GM18951 (cell line): Measurements from ENCODE around the gene UTP14C.
"Not testable (repeated sequence)": the region's sequence is repeated elsewhere in the genome, so short reads cannot be mapped to it uniquely, and the experiment has no call there.

ENCODE experiments used
- POLR2A ChIP-seq: IDR thresholded peaks from 4 replicates; pipeline ENCODE4 v1.6.1; 2011; ENCODE audit warnings: mild to moderate bottlenecking; ENCODE audit not compliant: insufficient read length, insufficient read depth; ENCODE audit errors: extremely low read depth
- in situ Hi-C: fragments of 300-500 bp; cut with MboI; formaldehyde crosslinking; loops from one replicate; pipeline ENCODE4 v1.12.0; 2022; ENCODE audit warnings: low sequenced_read_pairs, mixed read lengths, inconsistent platforms; ENCODE audit not compliant: unreplicated experiment

Gene UTP14C

DNA sequence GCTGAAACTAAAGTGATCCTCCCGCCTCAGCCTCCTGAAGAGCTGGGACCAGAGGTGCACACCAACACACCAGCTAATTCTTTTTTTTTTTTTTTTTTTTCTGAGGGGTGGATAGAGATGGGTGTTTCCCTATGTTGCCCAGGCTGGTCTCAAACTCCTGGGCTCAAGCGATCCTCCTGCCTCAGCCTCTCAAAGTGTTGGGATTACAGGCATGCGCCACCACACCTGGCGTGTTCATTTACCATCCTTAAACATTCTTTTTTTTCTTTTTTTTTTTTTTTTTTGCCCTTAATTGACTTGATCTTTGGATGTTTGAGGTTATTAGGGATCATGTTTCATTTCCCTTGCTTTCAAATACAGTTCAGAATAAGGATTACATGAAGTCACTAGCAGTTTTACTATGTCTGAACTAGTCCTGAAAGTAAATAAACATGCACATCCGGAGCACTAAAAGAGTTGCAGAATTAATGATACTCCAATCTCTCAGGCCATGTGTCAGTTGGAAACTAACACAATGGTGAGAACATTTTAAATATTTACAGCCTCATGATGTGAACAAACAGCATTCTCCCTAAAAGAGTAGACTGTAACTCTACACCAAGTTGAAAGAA is 10.2 kb downstream of the UTP14C start:
- TF ChIP-seq POLR2A: no peak

DNA sequence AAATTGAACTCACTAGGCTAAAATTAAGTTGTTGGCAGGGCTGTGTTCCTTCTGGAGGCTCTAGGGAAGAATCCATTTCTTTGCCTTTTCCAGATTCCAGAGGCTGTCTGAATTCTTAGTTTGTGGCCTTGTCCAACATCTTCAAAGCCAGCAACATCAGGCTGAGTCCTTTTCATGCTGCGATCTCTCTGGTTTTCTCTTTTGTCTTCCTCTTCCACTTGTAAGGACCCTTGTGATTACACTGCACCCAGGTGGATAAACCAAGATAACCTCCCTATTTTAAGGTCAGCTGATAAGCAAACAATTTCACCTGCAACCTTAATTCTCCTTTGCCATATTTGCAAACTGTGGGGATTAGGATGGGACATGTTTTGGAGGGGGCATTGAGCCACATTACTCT is 11.5 kb downstream of the UTP14C start:
- in situ Hi-C loops: no loop called here
- TF ChIP-seq POLR2A: no peak

More for the DNA sequence above, 10.2 kb downstream of the UTP14C start:
- in situ Hi-C loops: no loop called here

DNA sequence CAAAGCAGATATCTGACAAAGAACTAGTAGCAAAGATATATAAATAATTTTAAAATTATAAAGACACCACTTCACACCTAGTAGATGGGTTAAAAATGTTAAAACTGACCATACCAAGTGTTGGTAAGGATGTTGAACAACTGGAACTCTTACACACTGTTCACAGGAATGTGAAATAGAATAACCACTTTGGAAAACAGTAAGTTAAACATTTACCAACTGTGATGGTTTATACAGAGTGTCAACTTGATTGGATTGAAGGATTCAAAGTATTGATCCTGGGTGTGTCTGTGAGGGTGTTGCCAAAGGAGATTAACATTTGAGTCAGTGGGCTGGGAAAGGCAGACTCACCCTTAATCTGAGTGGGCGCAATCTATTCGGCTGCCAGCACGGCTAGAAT is 19.2 kb downstream of the UTP14C start:
- no peak for TF ChIP-seq POLR2A
- in situ Hi-C loops: no loop called here

DNA sequence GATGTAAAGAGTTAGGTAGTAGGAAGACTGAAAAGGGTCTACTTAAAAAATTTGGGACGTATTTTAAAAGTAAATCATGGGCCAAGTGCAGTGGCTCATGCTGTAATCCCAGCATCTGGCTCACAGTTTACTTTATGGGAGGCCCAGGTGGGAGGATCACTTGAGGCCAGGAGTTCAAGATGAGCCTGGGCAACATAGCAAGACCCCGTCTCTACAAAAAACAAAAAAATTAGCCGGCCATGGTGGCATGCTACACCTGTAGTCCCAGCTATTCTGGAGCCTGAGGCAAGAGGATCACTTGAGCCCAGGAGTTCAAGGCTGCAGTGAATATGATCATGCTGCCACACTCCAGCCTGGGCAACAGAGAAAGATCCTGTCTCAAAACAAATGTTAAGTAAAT is 23.0 kb downstream of the UTP14C start:
- in situ Hi-C loops: no loop called here
- TF ChIP-seq POLR2A: no peak

DNA sequence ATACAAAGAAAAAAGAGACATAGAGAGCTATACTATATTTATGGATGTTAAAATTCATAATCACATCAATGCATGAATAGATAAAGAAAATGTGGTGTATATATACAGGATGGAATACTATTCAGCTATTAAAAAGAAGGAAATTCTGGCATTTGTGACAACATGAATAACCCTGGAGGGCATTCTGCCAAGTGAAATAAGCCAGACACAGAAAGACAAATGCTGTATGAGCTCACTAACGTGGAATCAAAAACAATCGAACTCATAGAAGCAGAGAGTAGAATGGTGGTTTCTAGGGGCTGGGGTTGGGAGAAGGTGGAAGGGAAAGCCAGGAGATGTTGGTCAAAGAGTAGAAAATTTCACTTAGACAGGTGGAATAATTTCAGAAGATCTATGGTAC is 24.0 kb downstream of the UTP14C start:
- in situ Hi-C loops: no loop called here
- no peak for TF ChIP-seq POLR2A

DNA sequence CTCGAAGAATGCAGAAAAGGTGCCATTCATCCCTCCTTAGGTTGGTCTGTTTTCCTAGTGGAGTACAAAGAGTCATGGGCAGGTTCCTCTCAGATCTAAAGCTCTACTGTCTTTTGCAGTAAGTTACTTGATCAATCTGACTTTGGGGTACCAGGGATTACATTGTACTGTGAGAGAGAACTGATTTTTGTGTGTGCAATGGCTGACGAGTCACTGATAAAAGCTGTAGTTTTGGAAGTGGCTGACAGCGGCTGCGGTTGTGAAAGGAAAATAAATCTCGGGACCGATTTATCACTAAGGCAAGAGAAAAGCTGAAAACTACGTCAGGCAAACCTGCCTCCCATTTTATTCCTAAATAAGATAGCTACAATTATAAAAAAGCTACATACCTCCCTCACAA is 26.9 kb downstream of the UTP14C start:
- in situ Hi-C loops: no loop called here
- TF ChIP-seq POLR2A: no peak

DNA sequence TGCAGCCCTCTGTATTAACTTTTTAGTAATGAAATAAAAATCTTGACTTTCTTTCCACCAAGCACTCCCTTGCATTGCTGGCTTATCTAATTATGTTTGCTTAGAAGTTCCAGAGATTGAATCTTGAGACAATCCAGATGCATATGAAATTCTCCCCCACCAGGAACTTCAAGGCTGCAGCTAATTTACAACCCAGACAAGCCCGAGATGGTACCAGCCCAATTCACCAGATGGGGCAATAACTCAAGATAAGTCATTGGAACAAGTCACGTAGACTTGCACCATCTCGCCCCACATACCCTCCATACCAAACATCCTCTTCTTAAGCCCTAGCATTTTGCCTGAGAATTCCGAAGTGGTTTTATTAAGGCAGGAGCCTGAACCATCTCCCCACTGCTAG is 29.0 kb downstream of the UTP14C start:
- in situ Hi-C loops: no loop called here
- no peak for TF ChIP-seq POLR2A

DNA sequence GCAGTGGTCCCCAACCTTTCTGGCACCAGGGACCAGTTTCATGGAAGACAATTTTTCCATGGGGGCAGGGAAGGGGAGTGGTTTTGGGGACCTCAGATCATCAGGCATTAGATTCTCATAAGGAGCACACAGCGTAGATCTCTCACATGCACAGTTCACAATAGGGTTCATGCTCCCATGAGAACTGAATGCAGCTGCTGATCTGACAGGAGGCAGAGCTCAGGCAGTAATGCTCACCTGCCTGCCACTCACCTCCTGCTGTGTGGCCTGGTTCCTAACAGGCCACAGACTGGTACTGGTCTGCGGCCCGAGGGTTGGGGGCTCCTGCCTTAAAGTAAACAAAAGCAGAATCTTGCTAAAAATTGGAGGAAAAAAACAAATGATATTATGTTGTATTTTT is 36.6 kb downstream of the UTP14C start:
- in situ Hi-C loops: not testable (repeated sequence)

DNA sequence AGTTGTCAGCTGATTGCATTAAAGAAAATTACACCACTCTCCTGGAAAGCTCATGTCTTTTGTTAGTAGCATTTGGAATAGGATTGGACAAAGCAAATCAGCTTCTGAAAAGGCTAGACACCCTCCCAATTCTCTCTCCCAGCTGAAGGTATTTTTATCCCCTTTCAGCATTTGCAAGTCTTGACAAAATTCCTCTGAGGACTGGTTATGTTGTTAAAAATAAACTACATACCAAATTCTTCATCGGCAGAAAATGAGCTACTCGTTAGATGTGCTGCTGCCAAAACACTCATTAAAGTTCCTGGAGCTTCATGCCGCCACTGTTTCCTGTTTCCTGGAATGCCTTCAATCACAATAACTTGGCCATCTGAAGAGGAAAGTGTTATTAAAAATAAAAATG is 37.1 kb downstream of the UTP14C start:
- TF ChIP-seq POLR2A: no peak
- in situ Hi-C loops: no loop called here

DNA sequence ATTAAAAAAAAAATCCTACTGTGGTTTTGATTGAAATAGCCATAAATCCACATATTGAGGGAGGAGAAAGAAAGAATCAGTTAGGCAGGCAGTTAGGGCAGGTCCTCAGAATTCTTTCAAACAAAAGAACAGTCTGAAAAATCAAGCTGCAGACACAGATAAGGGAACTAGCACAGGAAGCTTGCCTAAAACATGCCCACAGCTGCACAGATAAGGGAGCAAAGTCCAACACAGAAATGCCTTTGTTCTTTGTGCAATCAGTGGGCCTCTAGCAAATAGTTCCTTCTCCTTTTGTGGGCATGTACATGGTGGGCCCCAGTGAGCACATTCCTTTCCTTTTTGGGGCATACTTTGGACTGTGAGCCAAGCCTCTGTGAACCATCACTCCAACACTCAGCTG is 42.7 kb downstream of the UTP14C start:
- in situ Hi-C loops: no loop called here
- no peak for TF ChIP-seq POLR2A

DNA sequence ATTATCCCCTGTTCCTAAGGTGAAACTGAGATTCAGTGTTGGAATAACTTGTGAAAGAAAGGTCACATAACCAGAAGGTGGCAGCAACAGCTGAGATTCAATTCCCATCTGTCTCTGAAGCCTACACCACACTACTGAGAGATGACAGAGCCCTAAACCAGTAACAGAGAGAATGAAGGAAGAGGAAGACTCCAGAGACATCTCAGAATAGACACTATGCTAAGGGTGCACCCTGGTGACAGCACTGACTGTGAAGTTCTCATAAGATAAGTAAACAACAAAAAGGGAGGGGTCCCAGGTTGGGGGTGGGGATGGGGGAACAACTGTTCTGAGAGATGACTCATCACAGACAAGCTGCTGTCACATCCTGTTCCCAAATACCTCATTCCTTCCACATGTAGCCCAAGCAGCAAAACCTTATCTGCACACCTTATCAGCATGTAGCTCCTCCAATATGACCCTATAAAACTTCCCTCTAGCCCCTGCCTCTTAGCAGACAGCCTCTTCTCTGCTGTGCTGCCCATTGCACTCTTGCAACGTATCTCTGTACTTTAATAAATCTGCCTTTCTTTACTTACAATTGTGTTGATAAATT is 46.5 kb downstream of the UTP14C start:
- in situ Hi-C loops: no loop called here
- TF ChIP-seq POLR2A: no peak
